ENCODE measurements around the gene KCNAB2.

DNA sequence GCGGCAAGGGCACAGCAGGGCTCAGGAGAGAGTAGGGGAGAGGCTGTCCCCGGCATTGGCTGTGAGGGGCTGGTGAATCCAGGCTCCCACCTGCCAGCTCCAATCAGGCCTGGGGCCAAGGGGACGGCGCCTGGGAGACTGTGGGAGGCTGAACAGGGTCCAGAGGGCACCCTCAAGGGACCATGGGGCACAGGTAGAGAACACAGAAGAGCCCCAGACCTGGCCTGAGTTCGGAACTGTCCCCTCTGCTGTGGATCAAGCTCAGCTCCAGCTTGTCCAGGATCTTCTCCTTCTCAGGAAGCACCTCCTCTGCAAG lies 67.0 kb downstream of the KCNAB2 start:
- TF ChIP-seq, protein P1, sequence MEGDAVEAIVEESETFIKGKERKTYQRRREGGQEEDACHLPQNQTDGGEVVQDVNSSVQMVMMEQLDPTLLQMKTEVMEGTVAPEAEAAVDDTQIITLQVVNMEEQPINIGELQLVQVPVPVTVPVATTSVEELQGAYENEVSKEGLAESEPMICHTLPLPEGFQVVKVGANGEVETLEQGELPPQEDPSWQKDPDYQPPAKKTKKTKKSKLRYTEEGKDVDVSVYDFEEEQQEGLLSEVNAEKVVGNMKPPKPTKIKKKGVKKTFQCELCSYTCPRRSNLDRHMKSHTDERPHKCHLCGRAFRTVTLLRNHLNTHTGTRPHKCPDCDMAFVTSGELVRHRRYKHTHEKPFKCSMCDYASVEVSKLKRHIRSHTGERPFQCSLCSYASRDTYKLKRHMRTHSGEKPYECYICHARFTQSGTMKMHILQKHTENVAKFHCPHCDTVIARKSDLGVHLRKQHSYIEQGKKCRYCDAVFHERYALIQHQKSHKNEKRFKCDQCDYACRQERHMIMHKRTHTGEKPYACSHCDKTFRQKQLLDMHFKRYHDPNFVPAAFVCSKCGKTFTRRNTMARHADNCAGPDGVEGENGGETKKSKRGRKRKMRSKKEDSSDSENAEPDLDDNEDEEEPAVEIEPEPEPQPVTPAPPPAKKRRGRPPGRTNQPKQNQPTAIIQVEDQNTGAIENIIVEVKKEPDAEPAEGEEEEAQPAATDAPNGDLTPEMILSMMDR (IDR thresholded peaks at IDR 0.05; ENCODE audit: low read length) = no peak
- TF ChIP-seq EZH2 (IDR thresholded peaks at IDR 0.05; ENCODE audit: borderline replicate concordance, low read length) = no peak
